Gastroesophageal sphincter (tissue), 4 donors: ENCODE measurements around the gene DNM3. TPM values are rescaled to one million over a fixed set of nuclear protein-coding genes. Genes with fewer than 3 reads are reported as not detected.

Experiments used
- ATAC-seq: fragments of 150-250 bp; one replicate; pipeline ENCODE4 v1.9.1; 2016; ENCODE audit warnings: mild to moderate bottlenecking, moderate library complexity
- H3K27ac ChIP-seq, 4 donors: fragments of 200-600 bp; sonication (generic) in 3 of 4; 1 replicate in 3 of 4; 2 replicates in 1 of 4; pipeline ENCODE4 v1.5.1; 2016 to 2019
- H3K27me3 ChIP-seq: fragments of 200-600 bp; sonication (generic); one replicate; pipeline ENCODE4 v1.5.1; 2019
- H3K36me3 ChIP-seq, 2 donors: fragments of 200-600 bp; sonication (generic); one replicate each; pipeline ENCODE4 v1.5.1; 2019; ENCODE audit warnings: control low read depth in 1 of 2
- H3K4me1 ChIP-seq, 3 donors: fragments of 200-600 bp; sonication (generic); 1 replicate in 2 of 3; 2 replicates in 1 of 3; pipeline ENCODE4 v1.5.1; 2016 to 2019; ENCODE audit warnings: control low read depth in 2 of 3
- H3K4me3 ChIP-seq, 2 donors: fragments of 200-600 bp; sonication (generic); one replicate each; pipeline ENCODE4 v1.5.1; 2019; ENCODE audit warnings: mild to moderate bottlenecking in 1 of 2, moderate library complexity in 1 of 2
- H3K9me3 ChIP-seq, 3 donors: fragments of 200-600 bp; sonication (generic); one replicate each; pipeline ENCODE4 v1.5.1; 2017 to 2019; ENCODE audit warnings: control low read depth in 2 of 3
- CTCF ChIP-seq, 4 experiments: fragments of 200-600 bp in 2 of 4; fragments of 450-650 bp in 2 of 4; sonication (generic) in 1 of 4; IDR thresholded peaks; one replicate each; pipeline ENCODE4 v1.5.1; 2017 to 2019; ENCODE audit warnings: antibody characterized with exemption in 4 of 4, mild to moderate bottlenecking in 2 of 4, moderate library complexity in 2 of 4
- EP300 ChIP-seq: sonication (generic); formaldehyde crosslinking; IDR thresholded peaks from one replicate; pipeline ENCODE4 v1.6.1; 2017; ENCODE audit warnings: antibody characterized with exemption, mild to moderate bottlenecking
- POLR2A ChIP-seq, 2 donors: fragments of 450-650 bp; IDR thresholded peaks; one replicate each; pipeline ENCODE4 v1.6.1; 2017; ENCODE audit warnings: antibody characterized with exemption in 2 of 2, mild to moderate bottlenecking in 2 of 2, moderate library complexity in 1 of 2
- POLR2AphosphoS5 ChIP-seq: sonication (generic); formaldehyde crosslinking; IDR thresholded peaks from one replicate; pipeline ENCODE4 v1.6.1; 2017; ENCODE audit warnings: antibody characterized with exemption
- WGBS, 2 donors: methylation state at CpG; one replicate each; pipeline ENCODE4 v1.1.5; 2018; ENCODE audit warnings: low coverage in 1 of 2; 5-methylcytosine and 5-hydroxymethylcytosine counted together
- total RNA-seq, 4 donors: library from RNA; depleted of rRNA; stranded (reverse); fragments of >200 nt; gene quantifications; one replicate each; pipeline ENCODE4 v1.1.0, GENCODE V29; 2016

The DNM3 gene
- total RNA-seq, 4 donors from 2014 or later = 1.9 to 5.0 (median 3.9) TPM

- peak overlapping the region; percentile 53 to 54 for H3K4me3 ChIP-seq
- WGBS, 2 donors = 5 to 11% methylated on average over 3 of the region's 3 CpGs
- no peak for TF ChIP-seq POLR2AphosphoS5
- H3K27me3 ChIP-seq = no peaks in the 10 kb centered on the region
- peaks cover 0 to 2% of the 10 kb centered on the region in 2 donors for H3K36me3 ChIP-seq
- H3K4me1 ChIP-seq = peaks cover 3 to 34% (median 9%) of the 10 kb centered on the region in 3 donors
- H3K27ac ChIP-seq = peak overlapping the region; percentile 76 to 93 (median 86)
- ATAC-seq = no peak
- no peaks in the 10 kb centered on the region for H3K9me3 ChIP-seq
Observed at GRCh38 chr1:172143384-172144055, 302.2 kb downstream of the DNM3 start.

- peak overlapping the region; percentile 53 to 54 for H3K4me3 ChIP-seq
- no peaks in the 10 kb centered on the region for H3K9me3 ChIP-seq
- H3K4me1 ChIP-seq = peaks cover 3 to 24% (median 9%) of the 10 kb centered on the region in 3 donors
- peak; percentile 99 for ATAC-seq
- H3K27me3 ChIP-seq = no peaks in the 10 kb centered on the region
- H3K27ac ChIP-seq = peak overlapping the region; percentile 76 to 93 (median 86)
- no peaks in the 10 kb centered on the region for H3K36me3 ChIP-seq
- no peak for TF ChIP-seq EP300
- peak; percentile 69 to 71 for TF ChIP-seq POLR2A (IDR thresholded peaks at IDR 0.05)
- TF ChIP-seq CTCF (IDR thresholded peaks at IDR 0.05) = no peak
- peak; percentile 93 for TF ChIP-seq POLR2AphosphoS5
- WGBS, 2 donors = 4 to 12% methylated on average over 8 to 13 of the region's 13 CpGs
Observed at GRCh38 chr1:172144445-172145061, 303.3 kb downstream of the DNM3 start.

DNA sequence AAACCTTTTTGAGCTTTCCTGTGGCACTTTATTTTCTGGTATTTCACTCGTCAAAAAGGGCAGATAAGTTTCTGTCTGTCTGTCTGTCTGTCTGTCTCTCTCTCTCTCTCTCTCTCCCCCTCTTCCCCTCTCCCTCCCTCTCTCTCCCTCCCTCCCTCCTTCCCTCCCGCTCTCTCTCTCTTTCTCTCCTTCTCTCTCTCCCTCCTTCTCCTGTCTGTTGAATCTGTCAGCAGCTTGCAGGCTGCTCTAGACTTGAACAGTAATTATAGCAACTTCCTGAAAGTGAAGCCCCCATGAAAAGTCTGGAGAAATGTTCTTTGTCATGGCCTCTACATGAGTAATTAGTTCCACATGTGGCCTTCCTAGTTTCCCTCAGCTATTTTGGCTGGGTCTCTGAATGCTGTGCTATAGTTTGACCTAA, 303.9 kb downstream of the DNM3 start:
- Histone ChIP-seq H3K4me1 (peaks cover 0 to 17% (median 5%) of the 10 kb centered on the region in 3 donors), H3K36me3 (no peaks in the 10 kb centered on the region), H3K27me3 (no peaks in the 10 kb centered on the region), H3K27ac (peak overlapping the region; percentile 76 to 93 (median 86)), H3K4me3 (peak overlapping the region; percentile 53 to 54), H3K9me3 (no peaks in the 10 kb centered on the region)
- 0 to 7% methylated on average over 1 to 2 of the region's 2 CpGs for WGBS, 2 donors
- ATAC-seq = peak; percentile 11
- TF ChIP-seq EP300 (no peak), POLR2AphosphoS5 (no peak), CTCF (IDR thresholded peaks at IDR 0.05) (no peak), POLR2A (IDR thresholded peaks at IDR 0.05) (no peak)

DNA sequence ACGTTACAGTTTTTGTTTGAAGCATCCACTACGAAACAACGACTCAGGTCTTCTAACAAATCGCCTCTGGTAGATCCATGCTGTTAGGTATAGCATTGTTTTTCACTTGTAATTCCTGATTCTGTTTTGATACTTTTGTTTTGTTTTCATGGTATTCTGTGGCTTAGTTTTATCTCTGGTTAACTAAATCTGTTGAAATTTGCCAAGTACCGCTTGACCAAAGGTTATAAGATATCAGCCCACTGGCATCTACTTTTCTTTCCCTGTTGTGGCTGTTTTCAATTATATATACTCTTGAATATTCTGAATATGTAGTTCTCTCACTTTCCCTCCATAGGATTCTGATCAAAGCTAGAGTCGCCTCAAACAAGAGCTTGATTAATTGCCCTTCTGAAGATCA, 304.4 kb downstream of the DNM3 start:
- no peaks in the 10 kb centered on the region for H3K27me3 ChIP-seq
- peak overlapping the region; percentile 76 to 93 (median 86) for H3K27ac ChIP-seq
- no peaks in the 10 kb centered on the region for H3K9me3 ChIP-seq
- H3K4me3 ChIP-seq = no peak overlapping the region
- WGBS, 2 donors = 36 to 37% methylated on average over 5 to 6 of the region's 6 CpGs
- no peaks in the 10 kb centered on the region for H3K36me3 ChIP-seq
- ATAC-seq = no peak
- peaks cover 0 to 12% (median 5%) of the 10 kb centered on the region in 3 donors for H3K4me1 ChIP-seq
- TF ChIP-seq POLR2A (IDR thresholded peaks at IDR 0.05) (no peak), CTCF (IDR thresholded peaks at IDR 0.05) (no peak), EP300 (no peak), POLR2AphosphoS5 (no peak)

DNA sequence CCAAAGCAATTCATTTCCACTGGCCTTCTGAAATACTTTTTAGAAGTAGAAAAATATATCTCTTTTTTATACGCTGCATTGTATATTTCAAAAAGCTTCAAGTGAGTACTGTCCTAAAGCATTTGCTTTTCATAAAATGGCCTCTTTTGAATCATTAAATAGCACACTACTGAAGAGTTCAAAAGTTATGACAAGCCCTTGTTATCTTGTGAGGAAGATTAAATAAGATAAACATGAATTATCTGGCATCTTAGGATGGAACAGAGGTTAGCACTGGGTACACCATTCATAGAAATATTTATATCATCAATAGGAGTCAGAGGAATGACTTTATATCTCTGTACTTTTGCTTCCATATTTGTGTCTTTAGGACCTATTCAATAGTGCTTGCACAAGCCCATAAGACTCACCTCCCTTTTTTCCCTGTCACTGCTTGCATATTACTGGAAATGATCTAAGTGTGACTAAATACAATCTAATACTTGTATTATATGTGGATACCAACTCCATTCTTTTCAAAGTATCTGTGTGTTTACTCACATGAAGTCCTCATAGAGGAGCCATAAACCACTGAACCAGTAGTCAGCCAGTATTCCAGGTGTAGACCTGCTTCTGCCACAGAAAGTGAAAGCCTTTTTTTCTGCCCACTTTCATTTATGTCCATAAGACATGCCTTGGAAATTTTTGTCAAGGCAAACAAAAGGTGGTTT, 305.0 kb downstream of the DNM3 start:
- no peak for ATAC-seq
- peaks cover 0 to 12% (median 5%) of the 10 kb centered on the region in 3 donors for H3K4me1 ChIP-seq
- H3K9me3 ChIP-seq = no peaks in the 10 kb centered on the region
- no peaks in the 10 kb centered on the region for H3K27me3 ChIP-seq
- TF ChIP-seq CTCF (IDR thresholded peaks at IDR 0.05) (no peak), POLR2A (IDR thresholded peaks at IDR 0.05) (no peak), EP300 (no peak), POLR2AphosphoS5 (no peak)
- WGBS, 2 donors = 89 to 100% methylated on average over 1 of the region's 1 CpG
- H3K4me3 ChIP-seq = no peak overlapping the region
- H3K27ac ChIP-seq = peak overlapping the region; percentile 76 to 93 (median 86)
- H3K36me3 ChIP-seq = no peaks in the 10 kb centered on the region
